Stimulated activated CD4-positive, alpha-beta T cell treated with anti-CD3 and anti-CD28 coated beads, Interleukin-1b, Interleukin-23, amount 100 ng/mL, for 24 hours (primary cell): ENCODE measurements around the gene WNT9B.
"Not testable (repeated sequence)": the region's sequence is repeated elsewhere in the genome, so short reads cannot be mapped to it uniquely, and the experiment has no call there.

Experiments
- DNase-seq, 4 experiments: peaks; one replicate each; pipeline ENCODE4 v3.0.0-alpha.2; 2020; ENCODE audit warnings: low read depth in 4 of 4, low spot score in 1 of 4

WNT9B gene

DNA sequence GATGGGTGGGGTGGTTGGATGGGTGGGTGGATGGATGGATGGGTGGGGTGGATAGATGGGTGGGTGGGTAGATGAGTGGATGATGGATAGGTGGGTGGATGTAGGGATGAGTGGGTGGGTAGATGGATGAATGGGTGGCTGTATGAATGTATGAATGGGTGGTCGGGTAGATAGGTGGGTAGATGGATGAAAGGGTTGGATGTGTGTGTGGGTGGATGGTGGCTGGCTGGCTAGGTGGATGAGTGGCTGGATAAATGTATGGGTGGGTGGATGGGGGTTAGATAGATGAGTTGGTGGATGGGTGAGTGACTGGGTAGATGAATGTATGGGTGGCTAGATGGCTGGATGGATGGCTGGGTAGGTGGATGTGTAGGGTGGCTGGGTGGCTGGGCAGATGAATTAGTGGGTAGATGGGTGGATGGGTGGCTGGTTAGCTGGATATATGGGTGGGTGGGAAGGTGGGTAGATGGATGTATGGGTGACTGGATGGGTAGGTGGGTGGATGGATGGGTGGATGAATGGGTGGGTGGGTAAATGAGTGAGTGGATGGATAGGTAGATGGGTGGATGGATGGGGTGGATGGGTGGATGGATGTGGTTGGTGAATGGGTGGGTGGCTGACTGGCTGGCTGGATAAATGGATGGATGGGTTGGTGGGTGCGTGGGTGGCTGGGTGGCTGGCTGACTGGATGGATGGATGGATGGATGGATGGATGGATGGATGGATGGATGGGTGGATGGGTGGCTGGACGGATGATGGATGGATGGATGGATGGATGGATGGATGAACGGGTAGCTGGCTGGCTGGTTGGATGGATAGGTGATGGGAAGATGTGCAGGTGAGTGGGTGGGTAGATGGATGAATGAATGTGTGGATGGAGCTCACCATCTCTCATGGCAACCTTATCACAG lies 52.6 kb downstream of the WNT9B start:
- DNase-seq = no peak

DNA sequence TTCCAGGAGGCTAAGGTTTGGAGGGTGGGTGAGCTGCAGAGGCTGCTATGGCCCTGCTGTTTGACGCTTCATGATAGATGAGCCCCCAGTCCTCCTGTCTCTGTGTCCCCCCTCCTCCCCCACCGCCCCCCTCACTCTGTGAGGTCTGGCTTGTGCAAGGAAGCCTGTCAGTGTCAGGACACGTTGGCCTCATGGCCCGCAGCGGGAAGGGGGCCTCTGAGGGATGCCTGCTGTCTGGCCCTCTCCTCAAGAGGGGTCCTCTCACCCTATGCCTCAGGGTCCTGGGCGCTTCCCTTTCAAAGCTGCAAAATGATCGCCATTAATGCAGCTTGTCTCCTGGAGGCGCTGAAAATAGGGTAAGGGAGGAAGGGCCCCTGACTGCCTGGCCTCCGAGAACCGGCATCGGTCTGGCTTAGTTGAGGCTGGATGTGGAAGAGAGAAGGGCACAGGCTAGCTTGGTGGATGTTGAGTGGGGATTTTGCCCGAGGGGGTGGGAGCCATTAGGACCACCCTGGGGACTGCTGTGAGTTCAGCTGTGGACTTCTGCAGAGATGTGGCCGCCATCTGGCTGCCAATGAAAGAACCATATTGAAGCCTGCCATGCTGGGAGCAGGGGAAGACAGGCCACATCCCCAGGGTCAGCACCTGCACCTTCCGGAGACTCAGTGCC lies 56.8 kb downstream of the WNT9B start:
- DNase-seq = no peak

DNA sequence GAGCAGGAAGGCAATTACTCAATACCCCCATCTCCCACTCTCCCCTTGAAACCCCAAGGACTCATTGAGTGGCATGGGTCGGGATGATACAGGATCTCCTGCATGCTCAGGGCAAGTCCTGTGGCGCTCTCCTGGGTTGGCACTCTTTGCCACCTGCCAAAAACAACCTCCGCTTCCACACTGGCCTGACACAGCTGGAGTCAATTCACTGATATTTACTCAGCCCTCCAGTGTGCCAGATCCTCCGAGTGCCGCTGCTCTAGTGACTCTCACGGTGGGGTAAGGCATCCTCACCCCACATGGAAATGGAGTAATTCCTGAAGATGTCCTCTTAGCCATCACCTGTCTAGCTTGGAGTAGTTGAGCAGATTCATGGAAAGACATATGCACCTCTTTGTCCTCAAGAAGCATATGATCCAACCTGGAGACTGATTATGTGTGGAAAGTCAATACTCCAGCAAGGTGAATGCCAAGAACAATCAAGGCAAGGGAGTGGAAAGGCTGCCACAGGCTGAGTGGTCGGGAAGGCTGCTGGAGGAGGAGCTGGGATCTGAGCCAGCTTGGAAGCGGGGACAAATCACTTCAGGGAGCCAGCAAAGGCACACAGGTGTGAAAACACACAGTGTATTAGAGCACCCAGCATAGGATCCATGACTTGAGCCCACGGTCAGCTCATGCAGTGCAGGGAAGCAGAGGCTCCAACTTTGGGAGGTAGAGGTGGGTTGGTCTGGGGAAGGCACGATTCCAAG lies 59.0 kb downstream of the WNT9B start:
- DNase-seq = no peak

DNA sequence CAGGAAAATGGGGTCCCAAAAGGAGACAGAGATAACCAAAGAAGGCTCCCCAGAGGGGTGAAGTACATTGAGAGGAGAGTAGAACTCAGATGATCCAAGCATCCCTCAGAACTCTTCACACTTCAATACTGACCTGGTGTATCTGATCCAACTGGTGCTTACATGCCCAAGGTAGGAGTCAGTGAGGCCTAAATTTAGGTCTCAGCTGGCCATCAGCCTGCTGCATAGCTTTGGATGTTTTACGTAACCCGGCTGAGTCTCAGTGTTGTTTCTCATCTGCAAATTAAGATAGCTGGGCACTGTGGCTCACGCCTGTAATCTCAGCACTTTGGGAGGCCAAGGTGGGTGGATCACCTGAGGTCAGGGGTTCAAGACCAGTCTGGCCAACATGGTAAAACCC lies 59.9 kb downstream of the WNT9B start:
- no peak for DNase-seq

DNA sequence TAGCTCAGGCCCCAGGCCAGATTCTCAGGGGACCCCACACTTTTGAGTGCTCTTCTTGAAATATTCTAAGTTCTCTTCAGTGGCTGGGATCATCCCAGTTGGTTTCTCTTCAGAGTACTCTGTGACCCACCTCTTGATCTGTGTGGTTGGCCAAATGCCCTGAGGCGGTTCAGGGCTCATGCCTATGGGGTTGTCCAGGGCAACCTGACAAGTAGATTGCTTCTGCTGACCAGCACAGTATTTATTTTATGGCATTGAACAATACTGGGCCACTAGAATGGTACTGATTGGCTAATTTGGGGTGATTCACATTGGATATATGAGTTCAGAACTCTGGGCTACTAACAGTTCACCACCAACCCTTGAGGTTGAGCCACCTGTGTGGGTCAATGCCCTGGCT lies 64.2 kb downstream of the WNT9B start:
- DNase-seq = no peak

DNA sequence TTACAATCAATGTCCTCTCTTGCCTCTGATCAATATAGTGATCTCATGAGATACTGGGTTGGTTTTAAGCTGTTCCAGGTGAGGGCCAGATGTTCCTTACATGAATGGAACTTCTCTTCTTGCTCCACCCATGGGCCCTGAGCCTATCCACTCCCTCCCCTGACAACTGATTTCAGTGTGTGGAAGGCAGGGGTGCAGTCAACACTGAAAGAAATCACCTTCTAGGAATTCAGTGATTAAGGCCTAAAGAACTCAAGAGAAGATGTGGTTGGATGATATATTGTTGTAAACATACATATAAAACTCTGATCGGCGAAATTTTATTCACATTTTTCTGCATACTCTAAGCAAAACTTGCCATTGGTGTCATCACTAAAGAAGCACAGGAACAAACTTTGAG lies 64.8 kb downstream of the WNT9B start:
- no peak for DNase-seq

DNA sequence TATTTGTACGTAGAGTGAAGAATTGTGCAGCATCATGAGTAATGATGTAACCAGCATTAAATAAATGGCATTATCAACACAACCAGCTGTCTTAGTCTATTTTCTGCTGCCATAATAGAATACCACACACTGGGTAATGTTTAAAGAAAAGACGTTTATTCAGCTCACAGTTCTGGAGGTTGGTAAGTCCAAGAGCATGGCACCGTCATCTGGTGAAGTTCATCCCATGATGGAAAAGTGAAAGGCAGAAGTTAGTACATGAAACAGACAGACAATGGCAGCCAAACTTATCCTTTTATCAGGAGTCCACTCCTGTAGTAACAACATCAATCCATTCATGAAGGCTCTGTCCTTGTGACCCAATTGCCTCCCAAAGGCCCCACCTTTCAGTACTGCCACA lies 65.2 kb downstream of the WNT9B start:
- DNase-seq = no peak

DNA sequence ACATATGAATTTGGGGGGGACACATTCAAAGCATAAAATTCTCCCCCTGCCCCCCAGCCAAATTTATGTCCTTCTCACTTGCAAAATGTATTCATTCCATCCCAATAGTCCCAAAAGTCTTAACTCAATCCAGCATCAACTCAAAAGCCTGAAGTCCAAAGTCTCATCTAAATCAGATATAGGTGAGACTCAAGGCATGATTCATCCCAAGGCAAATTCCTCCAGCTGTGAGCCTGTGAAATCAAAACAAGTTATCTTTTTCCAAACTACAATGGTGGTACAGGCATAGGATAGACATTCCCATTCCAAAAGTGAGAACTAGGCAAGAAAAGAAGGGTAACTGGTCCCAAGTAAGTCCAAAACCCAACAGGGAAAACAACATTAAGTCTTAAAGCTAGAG lies 65.7 kb downstream of the WNT9B start:
- DNase-seq = no peak

DNA sequence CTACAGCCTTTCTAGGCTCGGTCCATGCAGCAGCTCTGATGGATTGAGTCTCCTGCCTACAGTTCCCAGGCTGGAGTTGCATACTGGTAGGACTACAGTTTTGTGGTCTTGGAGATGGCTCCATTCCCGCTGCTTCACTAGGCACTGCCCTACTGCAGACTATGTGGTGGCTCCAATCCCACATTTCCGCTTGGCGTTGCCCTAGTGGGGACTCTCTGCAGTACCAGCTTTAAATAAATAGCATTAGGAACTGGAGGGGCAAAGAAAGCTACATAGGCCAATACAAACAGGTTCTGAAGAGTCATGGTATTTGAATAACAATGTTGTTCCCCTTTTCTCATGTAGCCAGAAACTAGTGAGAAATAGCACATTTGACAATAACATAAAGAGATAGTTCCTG lies 66.1 kb downstream of the WNT9B start:
- DNase-seq = no peak

DNA sequence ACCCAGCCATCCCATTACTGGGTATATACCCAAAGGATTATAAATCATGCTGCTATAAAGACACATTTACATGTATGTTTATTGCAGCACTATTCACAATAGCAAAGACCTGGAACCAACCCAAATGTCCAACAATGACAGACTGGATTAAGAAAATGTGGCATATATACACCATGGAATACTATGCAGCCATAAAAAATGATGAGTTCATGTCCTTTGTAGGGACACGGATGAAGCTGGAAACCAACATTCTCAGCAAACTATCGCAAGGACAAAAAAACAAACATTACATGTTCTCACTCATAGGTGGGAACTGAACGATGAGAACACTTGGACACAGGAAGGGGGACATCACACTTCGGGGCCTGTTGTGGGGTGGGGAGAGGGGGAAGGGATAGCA lies 70.6 kb downstream of the WNT9B start:
- DNase-seq = not testable (repeated sequence)

DNA sequence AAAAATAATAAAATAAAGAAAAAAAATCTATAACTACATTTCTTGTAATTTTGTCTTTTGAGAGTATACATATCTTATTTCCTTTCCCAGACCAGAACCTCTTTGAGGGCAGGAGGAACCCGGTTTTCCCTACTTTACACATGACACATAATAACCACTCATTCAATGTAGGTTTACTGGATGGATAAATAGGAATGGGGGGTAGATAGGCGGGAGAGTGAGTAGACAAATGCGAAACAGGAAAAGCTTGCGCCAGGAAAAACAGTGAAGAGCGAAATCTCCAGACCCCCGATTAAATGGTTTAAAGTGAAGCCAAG lies 71.1 kb downstream of the WNT9B start:
- no peak for DNase-seq

DNA sequence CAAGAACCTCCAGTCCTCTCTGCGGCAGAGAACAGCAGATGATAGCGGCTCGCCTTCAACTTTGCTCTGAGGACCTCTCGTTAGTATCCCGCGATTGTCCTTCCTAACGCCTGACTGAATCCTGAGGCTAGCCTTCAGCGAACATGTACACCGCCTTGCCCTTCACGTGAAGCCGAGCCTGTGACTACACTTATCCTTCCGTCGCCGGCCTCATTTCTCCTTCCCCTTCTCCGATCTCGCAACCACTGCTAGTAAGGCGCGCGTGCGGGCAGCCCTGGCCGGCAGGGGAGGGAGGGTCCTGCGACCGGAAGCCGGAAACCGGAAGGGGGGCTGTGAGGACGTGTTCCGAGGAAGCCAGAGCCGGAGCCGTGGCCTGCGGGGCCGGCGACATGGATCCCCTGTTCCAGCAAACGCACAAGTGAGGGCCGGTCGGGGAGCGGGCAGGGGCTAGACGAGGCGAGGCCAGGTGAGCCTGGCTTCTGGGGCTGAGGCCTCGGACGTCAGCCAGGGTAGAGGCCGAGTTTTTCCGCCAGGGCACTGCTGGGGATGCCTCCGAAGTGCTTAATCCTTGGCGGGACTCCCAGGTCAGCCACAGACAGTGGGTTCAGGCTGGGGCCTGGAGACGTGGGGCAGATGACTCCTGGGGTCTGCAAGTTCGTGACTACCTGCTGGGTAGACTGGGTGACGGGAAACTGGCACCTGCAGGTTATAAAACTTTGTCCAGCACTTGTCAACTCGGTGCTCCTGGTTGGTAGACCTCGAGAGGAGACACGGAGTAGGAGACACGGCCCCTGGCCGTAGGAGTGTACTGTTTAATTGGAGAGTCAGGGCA lies 71.6 kb downstream of the WNT9B start, which contains the start of gene GOSR2:
TSS of gene GOSR2 (plus strand) at position 357 of the 832 bp plus-strand sequence. CDS start at position 390, 33 bp downstream.
- peak; percentile 83 to 89 (median 85) for DNase-seq

DNA sequence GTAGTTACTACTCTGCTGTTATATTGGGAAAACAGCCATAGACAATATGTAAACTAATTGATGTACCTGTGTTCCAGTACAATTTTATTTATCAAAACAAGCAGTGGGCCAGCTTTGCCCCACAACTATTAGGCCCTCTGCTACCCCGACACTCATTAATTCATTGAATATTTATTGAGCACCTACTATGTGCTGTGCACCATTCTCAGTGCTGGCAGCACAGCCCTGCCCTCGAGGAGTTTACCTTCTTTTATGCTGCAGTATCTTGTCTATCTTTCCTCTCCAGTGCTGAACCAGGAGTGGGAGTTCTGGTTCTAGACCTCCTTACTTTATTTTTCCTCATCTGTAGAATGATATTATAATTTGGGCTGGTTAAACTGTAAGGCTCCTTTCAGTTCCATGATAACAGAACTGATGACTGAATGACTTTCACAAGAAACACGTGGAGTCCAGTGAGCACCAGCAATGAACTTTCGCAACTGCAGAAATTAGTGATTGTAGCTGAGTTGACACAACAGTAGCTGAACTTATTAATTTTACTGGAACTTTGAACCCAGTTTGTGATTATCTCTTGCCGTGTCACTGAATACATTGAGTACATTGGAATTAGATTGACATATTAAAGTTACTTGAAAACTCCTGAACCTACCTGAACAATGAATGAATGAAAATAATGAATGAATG lies 73.9 kb downstream of the WNT9B start:
- no peak for DNase-seq

DNA sequence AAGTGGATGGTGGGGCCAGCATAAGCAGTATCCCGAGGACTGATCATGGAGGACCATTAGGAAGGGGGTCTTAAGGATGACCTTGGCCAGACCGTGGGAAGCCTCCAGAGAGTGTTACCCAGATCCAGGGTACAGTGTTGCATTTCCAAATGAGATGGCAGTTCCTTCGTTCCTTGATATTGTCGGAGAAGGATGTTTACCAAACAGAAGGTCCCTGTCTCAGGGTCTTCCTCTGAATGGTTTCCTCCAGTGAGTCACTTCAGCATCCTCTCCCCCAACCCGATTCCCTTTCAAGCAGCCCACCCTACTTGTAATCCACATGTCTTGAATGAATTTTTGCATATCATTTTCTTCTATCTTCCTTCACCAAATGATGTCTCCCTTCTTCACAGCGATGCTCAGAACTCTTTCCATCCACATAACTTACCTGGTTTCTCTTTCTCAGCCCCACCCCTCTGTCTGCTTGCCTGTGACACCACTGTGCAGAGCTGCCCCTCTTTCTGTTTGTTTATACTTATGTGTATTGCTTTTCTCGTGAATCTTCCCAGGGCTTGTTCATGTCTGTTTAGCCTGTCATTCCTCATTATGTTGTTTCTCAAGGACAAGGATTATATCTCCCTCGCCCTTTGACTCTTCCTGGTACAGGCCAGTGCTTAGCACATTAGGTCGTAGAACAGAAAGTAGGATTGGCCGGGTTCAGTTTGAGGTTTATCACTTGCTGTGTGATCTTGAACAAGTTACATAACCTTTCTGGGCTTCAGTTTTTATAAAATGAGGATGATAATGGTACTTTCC lies 77.3 kb downstream of the WNT9B start:
- no peak for DNase-seq

DNA sequence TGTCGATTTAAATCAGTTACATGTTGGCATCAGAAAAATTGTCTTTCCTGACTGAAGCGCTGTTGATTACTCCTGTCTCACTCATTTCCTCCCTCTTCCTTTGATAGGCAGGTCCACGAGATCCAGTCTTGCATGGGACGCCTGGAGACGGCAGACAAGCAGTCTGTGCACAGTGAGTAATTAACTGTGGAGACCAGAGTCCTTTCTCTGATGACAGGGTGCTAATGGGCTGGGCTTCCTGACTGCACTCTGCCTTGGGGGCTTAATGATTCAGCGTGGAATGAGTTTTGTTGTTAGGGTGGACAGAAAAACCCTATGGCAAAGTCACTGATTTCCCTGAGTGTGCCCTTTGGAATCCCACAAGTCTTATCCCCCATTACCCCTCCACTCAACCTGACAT lies 78.0 kb downstream of the WNT9B start:
- no peak for DNase-seq

DNA sequence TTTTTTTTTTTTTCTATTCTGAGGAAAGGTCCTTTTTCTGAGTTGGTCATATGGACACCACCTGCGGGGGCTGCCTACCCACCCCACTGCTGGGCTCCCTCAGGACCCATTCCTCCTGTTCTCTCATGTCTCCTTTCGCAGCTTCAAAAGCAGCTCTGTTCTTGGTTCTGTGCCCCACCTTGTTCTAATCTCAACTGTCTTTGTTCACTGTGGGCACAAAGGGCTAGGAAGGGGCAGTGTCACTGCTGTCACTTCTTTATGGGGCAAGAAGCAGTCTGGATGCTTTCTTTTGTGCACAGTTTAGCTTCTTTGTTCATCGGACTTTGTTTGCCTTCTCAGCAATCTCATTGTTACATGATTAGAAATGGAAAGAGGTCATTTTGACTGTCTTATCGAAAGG lies 78.7 kb downstream of the WNT9B start:
- DNase-seq = no peak

DNA sequence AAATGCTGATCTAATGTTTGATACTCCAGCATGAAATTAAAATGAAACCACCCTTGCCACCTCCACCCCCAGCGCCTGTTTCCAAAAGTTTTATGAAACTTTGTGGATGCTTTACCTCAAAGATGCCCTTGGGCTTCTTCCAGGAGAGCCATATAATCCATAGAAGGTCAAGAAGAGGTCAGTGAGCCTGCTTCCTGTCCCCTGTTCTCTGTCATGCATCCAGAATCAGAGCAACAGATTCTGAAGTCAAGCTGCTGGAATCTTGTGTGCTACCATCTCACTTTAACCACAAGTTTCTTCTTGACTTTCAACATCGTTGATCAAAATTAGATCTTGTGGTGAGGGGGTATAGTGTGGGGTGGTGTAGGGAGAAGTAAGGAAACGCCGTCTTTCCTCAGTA lies 80.2 kb downstream of the WNT9B start:
- DNase-seq = no peak

DNA sequence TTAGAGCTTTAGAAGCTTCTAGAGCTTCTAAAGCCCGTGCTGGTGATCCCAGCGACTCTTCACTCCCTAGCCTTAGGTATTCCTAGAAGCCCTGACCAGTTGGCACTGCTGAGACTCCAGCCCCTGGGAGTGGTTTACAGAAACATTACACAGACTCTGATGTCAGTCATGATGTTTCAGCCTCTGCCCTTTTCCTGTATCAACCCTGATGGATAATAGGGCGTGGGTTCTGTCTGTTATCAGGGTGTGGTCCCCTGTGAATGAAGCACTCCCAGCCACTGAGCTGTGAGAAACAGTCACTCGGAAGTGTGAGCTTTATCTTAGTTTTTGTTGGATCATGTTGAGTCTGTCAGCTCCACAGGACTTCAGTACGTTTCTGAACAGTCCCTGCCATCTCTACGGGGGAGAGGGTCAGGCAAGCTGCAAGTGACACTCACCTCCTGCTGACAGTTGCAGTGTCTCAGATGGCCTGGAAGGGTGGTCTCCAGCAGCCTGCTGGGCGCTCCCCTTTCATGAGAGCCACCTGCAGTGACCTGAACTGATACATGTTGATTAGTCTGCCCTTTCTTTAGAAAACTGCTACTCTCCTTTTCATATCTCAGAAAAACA lies 84.4 kb downstream of the WNT9B start:
- no peak for DNase-seq
